IPS-20b (cell line): ENCODE data around the gene RNF213.

Experiments used
- H3K27ac ChIP-seq: one replicate; pipeline ENCODE4 v1.5.1; 2013; ENCODE audit warnings: low read length
- H3K27me3 ChIP-seq: 2 replicates; pipeline ENCODE4 v1.6.1; 2013; ENCODE audit warnings: mild to moderate bottlenecking, low read length, inconsistent platforms; ENCODE audit not compliant: insufficient read depth
- H3K36me3 ChIP-seq: 2 replicates; pipeline ENCODE4 v1.6.1; 2013; ENCODE audit warnings: low read depth, mild to moderate bottlenecking, inconsistent platforms, low read length, moderate library complexity; ENCODE audit not compliant: insufficient read depth
- H3K4me1 ChIP-seq: 2 replicates; pipeline ENCODE4 v1.6.1; 2013; ENCODE audit warnings: mild to moderate bottlenecking, control low read depth, inconsistent platforms, low read length, moderate library complexity; ENCODE audit not compliant: insufficient read depth
- H3K4me3 ChIP-seq: 2 replicates; pipeline ENCODE4 v1.5.1; 2013; ENCODE audit warnings: mild to moderate bottlenecking, low read length, inconsistent platforms
- H3K9ac ChIP-seq: 2 replicates; pipeline ENCODE4 v1.6.1; 2013; ENCODE audit warnings: low read depth, mild to moderate bottlenecking, inconsistent platforms, low read length, moderate library complexity
- H3K9me3 ChIP-seq: 2 replicates; pipeline ENCODE4 v1.6.1; 2013; ENCODE audit warnings: mild to moderate bottlenecking, low read depth, low read length, inconsistent platforms; ENCODE audit not compliant: insufficient read depth

RNF213 gene

DNA sequence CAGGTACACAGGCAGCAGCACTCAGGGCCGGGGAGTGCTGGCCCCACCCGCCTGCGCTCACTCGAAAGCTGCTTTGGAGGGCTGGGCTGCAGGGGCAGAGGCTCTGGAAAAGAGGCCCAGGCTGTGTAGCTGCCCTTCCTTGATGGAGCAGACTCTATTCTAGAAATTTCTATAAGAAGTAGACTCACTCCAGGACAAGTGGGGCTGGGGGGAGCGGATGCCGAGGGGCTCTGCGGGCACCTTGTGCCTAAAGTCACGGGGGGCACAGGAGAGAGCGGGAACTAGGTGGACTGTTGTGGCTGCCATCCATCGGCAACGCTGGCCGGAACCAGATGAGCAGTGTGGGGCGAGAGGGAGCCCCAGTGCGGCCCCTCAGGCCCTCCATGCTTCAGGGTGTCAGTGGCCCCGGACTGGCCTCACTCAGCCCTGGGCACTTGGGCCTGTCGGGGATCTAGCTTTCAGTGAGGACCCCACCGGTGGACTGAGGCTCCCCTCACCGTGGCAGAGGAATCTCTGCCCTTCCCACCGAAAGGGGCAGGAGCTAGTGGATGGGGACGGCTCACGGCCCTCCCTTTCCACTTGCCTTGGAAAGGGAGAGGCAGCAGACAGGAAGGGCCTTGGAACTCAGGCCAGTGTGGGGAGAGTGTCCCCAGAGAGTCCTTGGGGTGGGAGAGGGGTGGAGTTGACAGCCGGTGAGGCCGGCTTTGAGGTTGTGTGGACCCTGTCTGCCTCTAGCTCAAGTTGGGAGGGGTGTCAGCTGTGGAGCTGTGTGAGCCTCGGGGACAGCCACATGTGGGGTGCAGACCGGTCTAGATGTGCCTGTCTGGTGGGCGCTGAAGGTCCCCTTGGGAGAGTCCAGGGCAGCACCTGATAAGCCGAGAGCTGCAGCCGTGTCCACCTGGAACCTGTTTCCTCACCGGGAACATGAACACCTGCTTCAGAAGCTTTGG, 170.9 kb downstream of the RNF213 start:
- Histone ChIP-seq H3K4me1 (no peaks in the 10 kb centered on the region), H3K27ac (no peak overlapping the region), H3K36me3 (no peaks in the 10 kb centered on the region), H3K9ac (no peak overlapping the region), H3K4me3 (no peak overlapping the region), H3K27me3 (peaks cover 7% of the 10 kb centered on the region; the same call in 1 of the 2 replicates), H3K9me3 (no peaks in the 10 kb centered on the region)

DNA sequence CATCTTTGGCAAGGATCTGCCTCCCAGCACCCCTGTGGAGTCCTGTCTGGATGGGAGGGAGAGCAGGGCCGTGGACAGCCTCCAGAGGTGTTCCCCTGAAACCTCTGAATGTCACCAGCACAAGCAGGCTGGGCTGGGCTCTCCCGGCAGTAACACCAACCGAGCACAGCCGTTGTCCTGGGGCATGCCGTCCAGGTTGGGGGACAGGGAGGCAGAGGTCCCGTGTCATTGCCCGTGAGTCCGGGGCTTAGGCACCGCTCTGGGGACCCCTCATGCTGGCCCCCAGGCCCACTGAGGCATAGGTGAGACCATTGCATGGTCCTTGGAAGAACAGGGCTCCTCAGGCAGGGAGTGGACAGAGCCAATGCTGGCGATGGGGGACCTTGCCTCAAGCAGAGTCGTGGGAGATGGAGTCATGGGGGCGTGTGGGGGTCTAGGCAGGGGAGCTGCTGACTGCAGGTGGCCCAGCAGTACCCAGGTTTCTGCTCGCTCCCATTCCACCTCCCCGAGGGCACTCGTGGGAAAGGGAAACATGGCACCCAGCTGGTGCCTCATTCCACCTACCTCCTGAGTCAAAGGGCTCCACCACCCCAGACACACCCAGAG, 171.8 kb downstream of the RNF213 start:
- no peaks in the 10 kb centered on the region for H3K4me1 ChIP-seq
- no peaks in the 10 kb centered on the region for H3K36me3 ChIP-seq
- H3K27me3 ChIP-seq: peaks cover 7% of the 10 kb centered on the region; the same call in 1 of the 2 replicates
- H3K9ac ChIP-seq: no peak overlapping the region
- H3K27ac ChIP-seq: no peak overlapping the region
- no peak overlapping the region for H3K4me3 ChIP-seq
- no peaks in the 10 kb centered on the region for H3K9me3 ChIP-seq

DNA sequence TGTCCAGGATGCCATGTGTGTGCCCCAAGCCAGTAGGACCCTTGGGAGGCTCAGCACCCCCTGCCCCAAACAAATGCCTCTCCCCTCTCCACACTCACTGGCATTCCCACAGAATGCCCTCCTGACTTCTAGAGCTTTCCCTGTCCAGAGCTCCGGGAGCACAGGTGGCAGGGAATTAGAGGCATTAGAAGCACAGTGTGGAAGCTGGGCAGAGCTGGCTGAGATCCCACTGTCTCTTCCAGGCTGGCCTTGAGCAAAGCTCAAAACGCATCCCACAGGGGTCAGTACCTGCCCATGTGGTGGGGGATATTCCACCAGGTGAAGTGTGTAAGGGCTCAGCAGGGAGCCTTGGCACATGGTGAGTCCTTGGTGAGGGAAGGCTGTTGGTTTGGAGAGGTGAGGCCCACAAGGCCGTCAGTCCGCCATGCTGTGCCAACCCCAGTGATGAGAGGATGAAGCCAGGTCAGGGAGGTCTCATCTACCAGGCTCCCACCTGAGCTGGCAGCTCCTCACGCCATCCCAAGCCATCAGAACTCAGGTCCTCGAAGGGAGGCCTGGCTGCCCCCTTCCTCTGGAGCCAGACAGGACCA, 172.4 kb downstream of the RNF213 start:
- Histone ChIP-seq H3K36me3 (no peaks in the 10 kb centered on the region), H3K27me3 (peaks cover 7% of the 10 kb centered on the region; the same call in 1 of the 2 replicates), H3K9me3 (no peaks in the 10 kb centered on the region), H3K4me1 (no peaks in the 10 kb centered on the region), H3K27ac (no peak overlapping the region), H3K4me3 (no peak overlapping the region), H3K9ac (no peak overlapping the region)

DNA sequence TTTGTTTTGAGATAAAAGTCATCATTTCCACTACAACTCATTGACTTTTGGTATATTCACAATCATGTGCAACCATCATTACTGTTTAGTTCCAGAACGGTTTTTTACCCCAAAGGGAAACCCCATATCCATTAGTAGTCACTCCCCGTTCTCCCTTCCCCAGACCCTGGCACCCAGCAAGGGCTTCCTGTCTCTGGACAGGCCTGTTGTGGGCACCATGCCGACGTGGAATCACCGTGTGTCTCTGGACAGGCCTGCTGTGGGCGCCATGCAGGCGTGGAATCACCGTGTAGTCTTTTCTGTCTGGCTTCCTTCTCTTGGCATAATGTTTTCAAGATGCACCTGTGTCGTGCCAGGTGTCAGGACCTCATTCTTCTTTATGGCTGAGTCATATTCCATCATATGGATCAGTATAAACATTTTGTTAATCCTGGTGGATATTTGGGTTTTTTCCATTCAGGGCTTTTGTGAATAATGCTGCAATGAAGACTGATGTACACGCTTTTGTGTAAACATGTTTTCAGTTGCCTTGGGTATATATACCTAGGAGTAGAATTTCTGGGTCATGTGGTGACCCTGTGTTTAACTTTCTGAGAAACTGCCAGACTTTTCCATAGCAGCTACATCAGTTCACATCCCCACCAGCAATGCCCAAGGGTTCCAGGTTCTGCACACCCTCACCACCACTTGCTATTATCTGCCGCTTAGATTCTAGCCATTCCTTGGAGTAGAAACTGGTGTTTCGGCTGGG, 173.4 kb downstream of the RNF213 start:
- no peak overlapping the region for H3K4me3 ChIP-seq

DNA sequence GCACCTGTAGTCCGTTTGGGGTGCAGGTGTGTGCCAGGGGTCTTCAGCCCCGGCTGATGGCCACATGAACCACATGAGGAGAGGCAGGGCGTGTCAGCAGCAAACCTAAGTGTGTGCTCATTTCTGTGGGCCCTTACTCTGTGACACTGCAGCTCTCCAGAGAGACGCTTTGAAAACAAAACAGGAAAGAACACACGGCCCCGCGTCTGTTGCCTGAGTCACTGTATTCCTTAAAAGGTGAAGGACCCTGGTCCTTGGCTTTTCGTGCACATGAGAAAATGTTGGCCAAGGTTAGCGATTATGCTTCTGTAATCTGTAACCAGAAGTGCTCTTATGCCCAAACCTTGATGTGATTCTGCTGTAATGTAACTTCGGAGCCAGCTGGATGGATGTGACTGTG, 176.9 kb downstream of the RNF213 start:
- no peaks in the 10 kb centered on the region for H3K36me3 ChIP-seq
- H3K9me3 ChIP-seq: no peaks in the 10 kb centered on the region
- H3K27ac ChIP-seq: no peak overlapping the region
- H3K9ac ChIP-seq: no peak overlapping the region
- H3K27me3 ChIP-seq: peaks cover 16% of the 10 kb centered on the region
- no peaks in the 10 kb centered on the region for H3K4me1 ChIP-seq
- H3K4me3 ChIP-seq: no peak overlapping the region

More for the DNA sequence above, 173.4 kb downstream of the RNF213 start:
- H3K27ac ChIP-seq: no peak overlapping the region
- no peaks in the 10 kb centered on the region for H3K36me3 ChIP-seq
- H3K9ac ChIP-seq: no peak overlapping the region
- no peaks in the 10 kb centered on the region for H3K4me1 ChIP-seq
- H3K9me3 ChIP-seq: no peaks in the 10 kb centered on the region
- H3K27me3 ChIP-seq: peaks cover 7% of the 10 kb centered on the region; the same call in 1 of the 2 replicates

DNA sequence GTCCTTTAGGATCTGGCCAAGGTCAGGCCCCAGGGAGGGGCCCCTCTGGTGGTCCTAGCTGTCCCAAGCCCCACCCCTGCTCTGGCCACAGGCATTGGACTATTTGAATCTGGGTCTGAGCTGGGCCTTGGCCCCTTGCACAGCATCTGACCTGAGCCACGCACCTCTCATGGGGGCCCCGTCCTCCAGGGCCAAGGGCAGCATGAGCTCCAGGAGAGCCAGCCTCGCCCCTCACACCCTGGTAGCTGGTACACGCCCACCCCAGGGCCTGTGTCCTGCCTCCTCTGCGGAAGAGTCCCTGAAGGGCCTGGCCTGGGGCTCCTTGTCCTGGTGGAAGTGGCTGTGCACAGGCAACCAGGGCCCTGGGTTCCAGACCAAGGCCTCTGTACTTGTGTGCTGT, 178.2 kb downstream of the RNF213 start:
- Histone ChIP-seq H3K27ac (no peak overlapping the region), H3K9me3 (no peaks in the 10 kb centered on the region), H3K27me3 (peaks cover 28% of the 10 kb centered on the region), H3K4me1 (no peaks in the 10 kb centered on the region), H3K36me3 (no peaks in the 10 kb centered on the region), H3K4me3 (no peak overlapping the region), H3K9ac (no peak overlapping the region)

DNA sequence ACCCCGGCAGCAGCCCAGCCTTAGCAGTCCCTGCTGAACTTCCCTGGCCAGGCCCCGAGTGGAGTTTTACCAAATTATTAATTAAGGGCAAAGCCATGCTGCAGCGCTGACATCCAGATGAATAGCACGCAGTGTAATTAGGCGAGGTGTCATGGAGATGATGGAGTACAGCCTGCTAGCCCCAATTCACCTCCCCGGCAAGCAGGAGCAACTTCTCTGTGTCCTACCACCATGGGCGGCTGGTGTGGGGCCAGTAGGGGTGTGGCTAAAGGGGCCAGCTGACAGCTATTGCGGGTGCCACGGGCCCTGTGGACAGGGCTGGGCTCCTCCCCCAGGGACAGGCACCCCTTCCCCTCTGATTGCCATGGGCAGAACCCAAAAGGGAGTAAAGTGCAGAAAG, 178.8 kb downstream of the RNF213 start:
- no peak overlapping the region for H3K9ac ChIP-seq
- no peaks in the 10 kb centered on the region for H3K4me1 ChIP-seq
- peaks cover 34% of the 10 kb centered on the region for H3K27me3 ChIP-seq
- no peaks in the 10 kb centered on the region for H3K9me3 ChIP-seq
- no peak overlapping the region for H3K27ac ChIP-seq
- H3K36me3 ChIP-seq: no peaks in the 10 kb centered on the region
- no peak overlapping the region for H3K4me3 ChIP-seq

DNA sequence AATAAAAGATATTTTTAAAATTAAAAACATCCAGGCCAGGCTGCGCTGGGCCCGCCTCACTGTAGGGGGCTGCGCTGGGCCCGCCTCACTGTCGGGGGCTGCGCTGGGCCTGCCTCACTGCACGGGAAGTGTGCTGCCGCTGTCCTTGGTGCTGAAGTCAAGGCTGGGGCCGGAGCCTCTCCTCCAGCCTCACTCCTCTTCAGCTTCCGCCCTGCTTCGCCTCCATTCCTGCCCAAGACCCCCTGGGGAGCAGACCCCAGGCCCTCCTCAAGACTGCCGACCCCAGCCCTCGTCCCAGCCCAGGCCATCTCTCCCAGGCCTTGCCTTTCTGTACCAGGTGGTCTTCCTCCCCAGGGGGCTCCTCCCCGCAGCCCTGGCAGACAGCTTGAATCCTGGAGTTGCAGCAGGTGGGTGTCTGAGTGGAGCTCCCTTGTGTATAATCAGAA, 180.5 kb downstream of the RNF213 start:
- H3K36me3 ChIP-seq: no peaks in the 10 kb centered on the region
- H3K4me3 ChIP-seq: no peak overlapping the region
- peaks cover 35% of the 10 kb centered on the region for H3K27me3 ChIP-seq
- no peaks in the 10 kb centered on the region for H3K9me3 ChIP-seq
- H3K9ac ChIP-seq: no peak overlapping the region
- no peak overlapping the region for H3K27ac ChIP-seq
- no peaks in the 10 kb centered on the region for H3K4me1 ChIP-seq

DNA sequence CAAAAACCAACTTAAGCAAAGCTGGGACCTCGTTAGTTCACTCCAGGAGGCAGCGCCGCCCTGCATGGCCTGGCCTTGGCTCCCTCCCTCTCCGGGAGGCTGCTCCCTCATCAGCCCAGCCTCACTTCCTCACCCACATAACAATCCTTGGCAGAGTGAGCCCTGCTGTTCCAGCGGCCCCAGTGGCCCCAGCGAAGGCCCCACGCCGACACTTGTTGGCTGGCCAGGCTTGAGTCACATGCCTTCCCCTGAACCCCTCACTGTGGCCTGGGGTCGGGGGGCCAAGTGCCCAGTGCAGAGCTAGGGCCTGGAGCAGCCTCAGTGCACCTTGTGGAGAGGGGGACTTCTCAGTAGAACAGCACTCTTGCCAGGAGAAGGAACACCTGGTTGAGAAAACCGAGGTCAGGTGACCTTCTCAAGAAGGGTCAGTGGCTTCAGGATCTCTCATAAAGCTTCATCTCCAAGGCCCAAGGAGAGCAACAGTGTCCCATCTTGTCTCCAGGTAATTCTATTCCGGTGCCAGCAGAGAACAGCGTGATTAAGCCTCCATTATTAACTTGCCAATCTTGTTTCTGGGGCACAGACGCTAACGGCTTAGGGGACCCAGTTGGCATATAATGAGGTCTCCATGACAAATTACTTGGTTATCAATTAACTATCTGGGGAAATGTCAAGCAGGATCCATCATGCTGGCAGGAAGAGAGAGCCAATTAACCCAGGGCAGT, 181.1 kb downstream of the RNF213 start:
- Histone ChIP-seq H3K9ac (no peak overlapping the region), H3K4me3 (no peak overlapping the region), H3K27me3 (peaks cover 31% of the 10 kb centered on the region)

DNA sequence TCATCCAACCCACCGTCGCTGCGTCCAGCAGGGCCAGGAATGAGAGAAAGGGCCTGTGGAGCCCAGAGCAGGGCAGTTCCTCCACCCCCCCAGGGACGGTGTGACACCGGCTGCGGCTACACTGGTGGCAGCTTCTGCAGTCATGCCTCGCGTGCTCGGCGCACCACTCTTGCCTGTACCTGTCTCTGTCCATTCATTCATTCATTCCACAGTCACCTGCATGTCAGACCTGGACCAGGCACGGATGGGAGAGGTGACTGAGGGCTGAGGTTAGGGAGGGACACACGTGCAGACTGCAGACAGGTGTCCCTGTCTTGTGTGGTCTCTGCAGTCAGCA, 181.6 kb downstream of the RNF213 start:
- Histone ChIP-seq H3K4me3 (no peak overlapping the region), H3K27ac (no peak overlapping the region), H3K27me3 (peaks cover 31% of the 10 kb centered on the region), H3K9me3 (no peaks in the 10 kb centered on the region), H3K36me3 (no peaks in the 10 kb centered on the region), H3K4me1 (no peaks in the 10 kb centered on the region), H3K9ac (no peak overlapping the region)

More for the DNA sequence above, 181.1 kb downstream of the RNF213 start:
- Histone ChIP-seq H3K4me1 (no peaks in the 10 kb centered on the region), H3K27ac (no peak overlapping the region), H3K9me3 (no peaks in the 10 kb centered on the region), H3K36me3 (no peaks in the 10 kb centered on the region)

DNA sequence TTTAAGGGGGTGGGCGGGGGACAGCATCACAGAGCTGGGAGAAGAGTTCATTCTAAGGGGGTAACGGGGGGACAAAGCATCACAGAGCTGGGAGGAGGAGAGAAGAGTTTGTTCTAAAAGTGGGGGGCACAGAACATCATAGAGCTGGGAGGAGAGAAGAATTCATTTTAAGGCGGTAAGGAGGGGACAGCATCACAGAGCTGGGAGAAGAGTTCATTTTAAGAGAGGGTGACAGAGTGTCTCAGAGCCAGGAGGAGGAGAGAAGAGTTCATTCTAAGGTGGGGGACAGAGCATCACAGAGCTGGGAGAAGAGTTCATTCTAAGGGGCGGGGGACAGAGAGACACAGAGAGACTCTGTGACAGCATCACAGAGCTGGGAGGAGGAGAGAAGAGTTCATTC, 182.1 kb downstream of the RNF213 start:
- H3K9ac ChIP-seq: no peak overlapping the region
- H3K27me3 ChIP-seq: peaks cover 31% of the 10 kb centered on the region
- no peaks in the 10 kb centered on the region for H3K36me3 ChIP-seq
- H3K9me3 ChIP-seq: no peaks in the 10 kb centered on the region
- H3K4me1 ChIP-seq: no peaks in the 10 kb centered on the region
- H3K27ac ChIP-seq: no peak overlapping the region
- H3K4me3 ChIP-seq: no peak overlapping the region
